ENCODE data around the gene LEPROT. TPM values are rescaled to one million over a fixed set of nuclear protein-coding genes. Genes with fewer than 3 reads are reported as not detected.

The LEPROT gene
- total RNA-seq, 8 experiments from 2014 or later = 16.9 to 40.7 (median 29.4) TPM

DNA sequence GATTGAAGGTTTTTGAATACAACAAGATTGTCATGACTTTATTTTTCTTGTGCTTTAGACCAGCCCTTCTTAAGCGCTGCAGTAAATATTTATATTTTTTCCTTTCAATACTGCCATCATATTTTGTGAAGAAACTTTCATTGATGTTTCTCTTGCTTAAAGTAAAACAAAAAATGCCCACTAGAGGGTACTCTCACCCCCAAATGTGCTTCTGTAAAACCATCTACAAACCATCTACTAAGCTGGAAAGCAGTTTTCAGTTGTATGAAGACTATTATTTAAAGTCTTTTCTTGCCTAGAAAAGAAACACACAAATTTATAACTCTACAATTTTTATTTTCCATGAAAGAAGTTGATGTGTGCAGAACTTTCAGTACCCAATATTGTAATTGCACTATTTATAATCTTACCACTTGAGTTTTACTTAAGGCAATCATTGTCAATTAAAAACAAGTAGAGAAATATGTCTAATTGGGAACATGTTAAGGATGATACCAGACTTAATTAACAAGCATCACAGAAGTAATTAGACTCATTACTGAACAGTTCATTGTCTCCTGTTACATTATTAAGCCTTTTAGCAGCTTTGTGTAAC, 10.7 kb downstream of the LEPROT start:
- in situ Hi-C loops (cut with MboI; ENCODE audit: low pct_unique_long_range_greater_than_20kb in 2 of 9, low sequenced_read_pairs in 9 of 9, unreplicated experiment in 9 of 9) = loop anchor here in 5 of 9 experiments (10.0 to 25.0 kb wide), 4 partner anchors 231 to 506 kb away; no protein-coding TSS in a partner anchor
- peak in 2 of 8 experiments; percentile 28 to 45 for ATAC-seq (replicated peaks in 6 of 8)
- WGBS, 10 experiments = 0 to 33% (median 6%) methylated on average over 1 of the region's 1 CpG
- Histone ChIP-seq H3K27ac (no peak overlapping the region), H3K4me1 (replicated peaks in 1 of 2) (no peaks in the 10 kb centered on the region), H3K4me3 (no peak overlapping the region)

DNA sequence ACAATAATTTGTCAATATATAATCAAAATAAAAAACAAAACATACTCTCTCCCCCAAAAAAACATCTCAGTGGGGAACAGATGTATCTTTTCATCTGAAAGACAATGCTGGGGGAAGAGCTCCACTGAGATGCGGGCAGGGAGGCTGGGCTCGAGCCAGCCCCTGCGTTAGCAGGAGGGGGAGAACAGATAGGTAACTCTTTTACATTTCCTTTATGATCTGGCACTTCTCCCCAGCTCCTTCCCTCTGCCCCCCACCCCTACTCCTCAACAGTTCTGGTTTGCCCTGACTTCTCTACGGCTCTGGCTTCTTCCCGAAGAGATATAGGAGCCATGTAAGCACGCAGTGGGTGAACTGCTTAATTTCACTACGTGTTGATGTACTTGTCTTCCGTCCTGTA, 12.4 kb downstream of the LEPROT start:
- in situ Hi-C loops (cut with MboI; ENCODE audit: low pct_unique_long_range_greater_than_20kb in 2 of 9, low sequenced_read_pairs in 9 of 9, unreplicated experiment in 9 of 9) = loop anchor here in 5 of 9 experiments (10.0 to 25.0 kb wide), 4 partner anchors 229 to 504 kb away; no protein-coding TSS in a partner anchor
- no peak overlapping the region for H3K27ac ChIP-seq

DNA sequence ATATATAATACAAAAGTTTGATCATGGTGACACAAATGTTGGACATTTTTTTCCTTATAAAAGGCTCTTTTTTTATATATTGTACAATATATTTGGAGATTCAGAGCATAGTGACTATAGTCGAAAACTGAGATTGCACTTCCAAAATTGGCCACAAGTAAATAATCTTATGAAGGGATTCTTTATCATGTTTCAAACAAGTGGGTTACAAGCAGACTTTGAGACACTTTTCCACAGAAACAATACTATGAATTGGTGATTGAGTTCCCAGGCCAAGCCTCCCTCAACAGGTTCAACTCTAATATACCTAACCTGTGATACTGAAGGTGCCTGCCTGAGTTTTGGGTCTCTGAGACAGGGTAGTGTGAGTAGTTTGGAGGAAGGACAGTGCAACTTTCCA, 13.8 kb downstream of the LEPROT start:
- Histone ChIP-seq H3K27ac (no peak overlapping the region), H3K4me3 (no peak overlapping the region), H3K4me1 (replicated peaks in 1 of 2) (no peaks in the 10 kb centered on the region)
- in situ Hi-C loops (cut with MboI; ENCODE audit: low pct_unique_long_range_greater_than_20kb in 2 of 9, low sequenced_read_pairs in 9 of 9, unreplicated experiment in 9 of 9) = loop anchor here in 5 of 9 experiments (10.0 to 25.0 kb wide), 4 partner anchors 228 to 503 kb away; no protein-coding TSS in a partner anchor
- ATAC-seq (replicated peaks in 6 of 8) = no peak
- 86 to 100% (median 100%) methylated on average over 1 of the region's 1 CpG; no CpG with 5 or more reads in 2 of the 10 experiments for WGBS, 10 experiments

More for the DNA sequence above, 12.4 kb downstream of the LEPROT start:
- Histone ChIP-seq H3K4me3 (no peak overlapping the region), H3K4me1 (replicated peaks in 1 of 2) (no peaks in the 10 kb centered on the region)
- WGBS, 10 experiments = 42 to 100% (median 53%) methylated on average over 1 to 8 of the region's 8 CpGs; no CpG with 5 or more reads in 1 of the 10 experiments
- ATAC-seq (replicated peaks in 6 of 8) = no peak

DNA sequence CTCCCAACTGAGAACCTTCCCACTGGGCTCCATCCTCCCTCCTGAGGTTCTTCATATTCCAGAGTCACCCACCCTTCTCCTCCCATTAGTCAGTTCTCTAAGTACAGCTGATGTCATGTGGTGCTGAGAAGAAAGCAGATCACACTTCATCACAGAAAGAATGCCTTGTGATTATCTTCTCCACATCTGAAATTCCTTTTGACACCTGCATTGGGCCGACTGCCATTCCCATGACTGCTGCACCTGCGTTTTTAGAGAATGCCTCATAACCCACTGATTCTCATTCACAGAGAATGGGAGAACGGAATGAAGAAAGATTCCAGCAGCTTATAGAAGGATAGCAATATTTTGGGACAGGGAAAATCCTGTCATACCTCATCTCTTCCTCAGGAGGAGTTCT, 14.3 kb downstream of the LEPROT start:
- no peak for ATAC-seq (replicated peaks in 6 of 8)
- H3K4me3 ChIP-seq = no peak overlapping the region
- WGBS, 10 experiments = 63 to 100% (median 88%) methylated on average over 1 to 3 of the region's 3 CpGs; no CpG with 5 or more reads in 2 of the 10 experiments
- in situ Hi-C loops (cut with MboI; ENCODE audit: low pct_unique_long_range_greater_than_20kb in 2 of 9, low sequenced_read_pairs in 9 of 9, unreplicated experiment in 9 of 9) = loop anchor here in 5 of 9 experiments (10.0 to 25.0 kb wide), 4 partner anchors 228 to 503 kb away; no protein-coding TSS in a partner anchor
- H3K27ac ChIP-seq = no peak overlapping the region
- H3K4me1 ChIP-seq (replicated peaks in 1 of 2) = no peaks in the 10 kb centered on the region

DNA sequence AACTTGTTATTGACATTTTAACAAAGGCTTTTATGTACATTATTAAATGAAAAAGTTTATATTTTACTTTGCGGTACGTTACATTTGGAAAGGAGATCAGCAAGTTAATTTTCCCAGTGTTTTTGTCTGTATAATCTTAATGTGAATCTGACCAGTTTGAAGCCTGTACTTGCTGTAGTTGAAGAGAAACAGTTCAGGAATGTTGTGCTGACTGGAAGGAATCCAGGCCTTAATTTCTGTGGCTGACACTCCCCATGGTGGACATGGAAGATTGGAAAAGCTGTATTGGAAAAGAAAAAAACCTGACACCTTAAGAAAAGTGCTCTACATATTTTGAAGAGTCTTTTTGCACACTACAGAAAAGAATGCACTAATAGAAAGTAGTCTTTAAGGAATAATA, 15.5 kb downstream of the LEPROT start:
- H3K4me1 ChIP-seq (replicated peaks in 1 of 2) = peaks cover 0 to 6% of the 10 kb centered on the region in 2 donors
- no peak overlapping the region for H3K4me3 ChIP-seq
- ATAC-seq (replicated peaks in 6 of 8) = peak in 1 of 8 experiments; percentile 25
- 80 to 100% (median 98%) methylated on average over 1 to 2 of the region's 2 CpGs; no CpG with 5 or more reads in 2 of the 10 experiments for WGBS, 10 experiments
- H3K27ac ChIP-seq = no peak overlapping the region
- in situ Hi-C loops (cut with MboI; ENCODE audit: low pct_unique_long_range_greater_than_20kb in 2 of 9, low sequenced_read_pairs in 9 of 9, unreplicated experiment in 9 of 9) = loop anchor here in 5 of 9 experiments (10.0 to 25.0 kb wide), 4 partner anchors 226 to 501 kb away; no protein-coding TSS in a partner anchor

DNA sequence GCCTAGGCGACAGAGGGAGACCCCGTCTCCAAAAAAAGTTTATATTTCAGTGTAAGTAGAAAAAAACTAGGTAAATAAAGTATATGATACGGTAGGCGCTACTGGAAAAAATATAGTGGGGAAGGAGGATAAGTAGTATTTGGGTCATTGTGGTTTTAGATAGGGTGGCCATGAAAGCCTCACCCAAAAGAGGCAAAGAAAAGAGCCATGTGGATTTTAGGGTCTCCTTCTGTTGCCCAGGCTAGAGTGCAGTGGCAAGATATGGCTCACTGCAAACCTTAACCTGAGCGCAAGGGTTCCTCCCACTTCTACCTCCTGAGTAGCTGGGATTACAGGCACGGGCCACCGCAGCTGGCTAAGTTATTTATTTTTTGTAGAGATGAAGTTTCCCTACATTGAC, 17.1 kb downstream of the LEPROT start:
- Histone ChIP-seq H3K4me1 (replicated peaks in 1 of 2) (peaks cover 0 to 10% of the 10 kb centered on the region in 2 donors), H3K4me3 (no peak overlapping the region), H3K27ac (no peak overlapping the region)
- no peak for ATAC-seq (replicated peaks in 6 of 8)
- in situ Hi-C loops (cut with MboI; ENCODE audit: low pct_unique_long_range_greater_than_20kb in 2 of 9, low sequenced_read_pairs in 9 of 9, unreplicated experiment in 9 of 9) = loop anchor here in 5 of 9 experiments (10.0 to 25.0 kb wide), 4 partner anchors 225 to 500 kb away; no protein-coding TSS in a partner anchor
- WGBS, 10 experiments = 70 to 100% (median 97%) methylated on average over 2 to 7 of the region's 7 CpGs

DNA sequence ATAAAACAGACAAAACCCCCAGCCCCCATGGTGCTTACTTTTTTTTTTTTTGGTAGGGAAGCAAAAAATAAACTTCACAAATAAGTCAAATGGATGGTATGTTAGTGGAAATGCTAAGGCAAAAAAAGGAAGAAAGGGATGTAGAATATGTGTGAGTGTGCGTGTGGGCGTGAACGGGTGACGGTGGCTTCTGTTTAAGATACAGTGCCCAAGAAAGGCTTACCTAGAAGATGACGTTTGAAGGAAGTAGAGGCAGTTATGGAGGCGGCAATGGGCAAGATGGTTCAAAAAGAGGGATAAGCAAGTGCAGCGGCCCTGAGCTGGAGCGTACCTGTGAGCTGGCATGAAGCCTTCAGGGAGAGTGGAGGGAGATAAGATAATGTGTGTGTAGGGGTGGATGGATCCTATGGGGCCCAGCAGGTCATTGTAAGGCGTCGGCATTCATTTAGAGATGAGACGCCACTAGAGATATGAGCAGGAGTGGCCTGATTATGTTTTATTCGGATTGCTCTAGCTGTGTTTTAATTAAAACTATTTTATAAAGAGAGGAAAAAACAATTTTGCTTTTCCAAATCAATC, 19.9 kb downstream of the LEPROT start:
- no peak overlapping the region for H3K4me3 ChIP-seq
- ATAC-seq (replicated peaks in 6 of 8) = peak in 5 of 8 experiments; percentile 24 to 82 (median 68)
- in situ Hi-C loops (cut with MboI; ENCODE audit: low pct_unique_long_range_greater_than_20kb in 2 of 9, low sequenced_read_pairs in 9 of 9, unreplicated experiment in 9 of 9) = loop anchor here in 4 of 9 experiments (25.0 kb wide), 3 partner anchors 222 to 497 kb away; no protein-coding TSS in a partner anchor
- peak overlapping the region in 1 of 2 donors; percentile 42 for H3K27ac ChIP-seq
- peaks cover 0 to 10% of the 10 kb centered on the region in 2 donors for H3K4me1 ChIP-seq (replicated peaks in 1 of 2)
- 78 to 100% (median 91%) methylated on average over 2 to 12 of the region's 12 CpGs for WGBS, 10 experiments

DNA sequence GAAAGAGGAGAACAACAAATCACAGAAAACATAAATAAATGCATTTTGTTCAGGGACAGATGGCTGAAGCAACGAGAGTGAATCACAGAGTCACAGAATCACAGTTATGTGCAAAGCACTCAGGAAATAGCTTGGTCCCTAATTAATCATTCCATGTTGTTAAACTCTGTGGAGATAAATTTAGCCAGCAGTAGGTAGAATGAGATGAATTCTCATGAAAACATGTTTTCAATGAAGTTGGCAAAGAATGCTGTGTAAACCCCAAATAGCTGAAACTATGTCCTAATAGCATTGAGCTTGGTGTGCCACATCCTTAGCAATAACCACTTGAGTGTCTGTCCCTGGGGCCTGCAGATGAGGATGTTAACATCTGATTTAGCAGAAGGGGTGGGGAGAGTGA, 20.4 kb downstream of the LEPROT start:
- Histone ChIP-seq H3K4me3 (no peak overlapping the region), H3K27ac (no peak overlapping the region), H3K4me1 (replicated peaks in 1 of 2) (peaks cover 0 to 10% of the 10 kb centered on the region in 2 donors)
- ATAC-seq (replicated peaks in 6 of 8) = peak in 5 of 8 experiments; percentile 43 to 84 (median 75)
- 0 to 55% (median 33%) methylated on average over 1 of the region's 1 CpG; no CpG with 5 or more reads in 3 of the 10 experiments for WGBS, 10 experiments
- in situ Hi-C loops (cut with MboI; ENCODE audit: low pct_unique_long_range_greater_than_20kb in 2 of 9, low sequenced_read_pairs in 9 of 9, unreplicated experiment in 9 of 9) = loop anchor here in 4 of 9 experiments (25.0 kb wide), 3 partner anchors 221 to 496 kb away; no protein-coding TSS in a partner anchor

DNA sequence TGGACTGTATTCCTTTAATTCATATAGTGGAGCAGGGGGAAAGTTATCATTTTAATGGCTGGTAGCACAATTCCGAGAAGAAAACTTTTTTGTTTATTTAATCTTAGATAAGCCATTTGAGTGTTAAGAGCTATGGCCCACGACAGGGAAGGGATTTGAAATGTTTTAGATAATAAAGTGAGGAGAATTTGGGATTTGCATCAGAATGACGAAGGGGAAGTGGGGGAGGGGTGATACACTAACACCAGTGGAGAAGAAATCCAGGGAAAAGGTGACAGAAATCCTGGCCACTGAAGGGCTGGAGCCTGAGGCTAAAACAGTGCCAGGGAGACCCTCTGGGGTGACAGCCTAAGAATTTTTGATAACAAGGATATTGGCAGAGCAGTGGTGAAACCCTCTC, 21.0 kb downstream of the LEPROT start:
- ATAC-seq (replicated peaks in 6 of 8) = no peak
- Histone ChIP-seq H3K27ac (no peak overlapping the region), H3K4me1 (replicated peaks in 1 of 2) (peaks cover 0 to 10% of the 10 kb centered on the region in 2 donors), H3K4me3 (no peak overlapping the region)
- WGBS, 10 experiments = 45 to 94% (median 69%) methylated on average over 1 to 3 of the region's 3 CpGs
- in situ Hi-C loops (cut with MboI; ENCODE audit: low pct_unique_long_range_greater_than_20kb in 2 of 9, low sequenced_read_pairs in 9 of 9, unreplicated experiment in 9 of 9) = loop anchor here in 4 of 9 experiments (25.0 kb wide), 3 partner anchors 221 to 496 kb away; no protein-coding TSS in a partner anchor

DNA sequence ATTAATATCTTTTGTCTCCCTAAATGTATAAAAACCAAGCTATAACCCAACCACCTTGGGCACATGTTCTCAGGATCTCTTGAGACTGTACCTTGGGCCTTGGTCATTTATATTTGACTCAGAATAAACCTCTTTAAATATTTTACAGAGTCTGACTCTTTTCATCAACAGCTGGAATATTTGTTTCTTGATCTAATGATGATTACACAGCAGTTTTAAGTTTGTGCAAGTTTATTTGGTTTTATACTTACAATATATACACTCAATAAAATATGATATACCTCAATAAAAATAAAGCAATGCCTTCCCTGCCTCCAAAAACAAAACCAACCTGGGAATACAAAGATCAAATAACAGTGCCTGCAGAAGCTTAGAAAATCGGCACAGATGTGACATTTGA, 22.0 kb downstream of the LEPROT start:
- WGBS, 10 experiments = 33 to 100% (median 80%) methylated on average over 1 of the region's 1 CpG; no CpG with 5 or more reads in 3 of the 10 experiments
- no peak for ATAC-seq (replicated peaks in 6 of 8)
- Histone ChIP-seq H3K4me3 (no peak overlapping the region), H3K27ac (no peak overlapping the region), H3K4me1 (replicated peaks in 1 of 2) (peaks cover 0 to 10% of the 10 kb centered on the region in 2 donors)
- in situ Hi-C loops (cut with MboI; ENCODE audit: low pct_unique_long_range_greater_than_20kb in 2 of 9, low sequenced_read_pairs in 9 of 9, unreplicated experiment in 9 of 9) = loop anchor here in 4 of 9 experiments (25.0 kb wide), 3 partner anchors 220 to 495 kb away; no protein-coding TSS in a partner anchor

DNA sequence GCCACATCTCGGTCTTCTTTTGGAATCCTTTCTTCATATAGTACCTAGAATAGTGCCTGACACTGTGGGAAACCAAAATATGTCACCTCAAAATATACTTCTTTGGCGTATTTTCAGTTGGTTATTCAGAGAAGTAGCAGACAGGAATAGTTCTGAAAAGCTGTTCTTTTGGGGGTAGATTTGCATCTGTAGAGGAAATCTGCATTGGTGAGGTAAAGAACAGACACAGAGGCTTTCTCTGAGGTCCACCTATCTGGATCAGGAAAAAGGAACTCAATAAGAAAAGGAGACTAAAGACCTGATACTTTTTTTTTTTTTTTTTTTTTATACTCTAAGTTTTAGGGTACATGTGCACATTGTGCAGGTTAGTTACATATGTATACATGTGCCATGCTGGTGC, 23.2 kb downstream of the LEPROT start:
- no peak for ATAC-seq (replicated peaks in 6 of 8)
- Histone ChIP-seq H3K4me1 (replicated peaks in 1 of 2) (peaks cover 0 to 10% of the 10 kb centered on the region in 2 donors), H3K4me3 (no peak overlapping the region), H3K27ac (no peak overlapping the region)
- in situ Hi-C loops (cut with MboI; ENCODE audit: low pct_unique_long_range_greater_than_20kb in 2 of 9, low sequenced_read_pairs in 9 of 9, unreplicated experiment in 9 of 9) = loop anchor here in 4 of 9 experiments (25.0 kb wide), 3 partner anchors 219 to 494 kb away; no protein-coding TSS in a partner anchor
- WGBS, 10 experiments = 33 to 100% (median 87%) methylated on average over 1 to 2 of the region's 2 CpGs

DNA sequence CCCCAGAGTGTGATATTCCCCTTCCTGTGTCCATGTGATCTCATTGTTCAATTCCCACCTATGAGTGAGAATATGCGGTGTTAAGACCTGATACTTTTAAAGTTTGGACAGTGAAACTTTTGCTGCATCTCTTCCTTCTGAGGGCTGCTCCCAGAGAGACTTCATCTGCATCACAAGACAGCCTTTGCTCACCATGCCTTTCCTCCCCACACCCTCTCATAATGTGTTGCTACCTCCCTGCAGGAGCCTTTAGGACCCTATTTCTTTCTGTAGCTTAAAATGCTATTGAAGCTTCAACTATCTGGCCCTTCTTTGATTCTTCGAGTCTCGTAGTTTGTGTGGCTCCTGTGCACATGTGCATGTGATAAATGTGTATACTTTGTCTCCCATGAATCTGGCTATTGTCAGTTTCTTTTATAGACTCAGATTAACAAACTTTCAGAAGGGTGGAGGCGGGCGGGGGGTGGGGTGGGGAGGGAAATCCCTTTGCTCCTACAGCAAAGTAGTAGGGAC, 23.7 kb downstream of the LEPROT start:
- Histone ChIP-seq H3K27ac (no peak overlapping the region), H3K4me3 (no peak overlapping the region), H3K4me1 (replicated peaks in 1 of 2) (peaks cover 0 to 10% of the 10 kb centered on the region in 2 donors)
- ATAC-seq (replicated peaks in 6 of 8) = peak in 1 of 8 experiments; percentile 31
- in situ Hi-C loops (cut with MboI; ENCODE audit: low pct_unique_long_range_greater_than_20kb in 2 of 9, low sequenced_read_pairs in 9 of 9, unreplicated experiment in 9 of 9) = loop anchor here in 4 of 9 experiments (25.0 kb wide), 3 partner anchors 218 to 493 kb away; no protein-coding TSS in a partner anchor
- WGBS, 10 experiments = 30 to 95% (median 39%) methylated on average over 2 to 3 of the region's 5 CpGs; no CpG with 5 or more reads in 6 of the 10 experiments

Data from motor neuron (in vitro differentiated cells).